Testis (tissue), 3 donors: Measurements from ENCODE around the gene AMMECR1. TPM values are rescaled to one million over a fixed set of nuclear protein-coding genes. Genes with fewer than 3 reads are reported as not detected.

Source experiments
- DNase-seq: peaks from one replicate; pipeline ENCODE4 v3.0.0-alpha.2; 2019
- H3K27ac ChIP-seq, 2 donors: fragments of 200-600 bp; sonication (generic); one replicate each; pipeline ENCODE4 v1.5.1; 2019
- H3K27me3 ChIP-seq: fragments of 200-600 bp; sonication (generic); one replicate; pipeline ENCODE4 v1.5.1; 2019
- H3K36me3 ChIP-seq: fragments of 200-600 bp; sonication (generic); one replicate; pipeline ENCODE4 v1.5.1; 2017; ENCODE audit warnings: low read depth; ENCODE audit errors: missing control alignments
- H3K4me1 ChIP-seq: fragments of 200-600 bp; sonication (generic); one replicate; pipeline ENCODE4 v1.5.1; 2019
- H3K4me3 ChIP-seq, 2 donors: fragments of 200-600 bp; sonication (generic); one replicate each; pipeline ENCODE4 v1.5.1; 2017 to 2019
- H3K9me3 ChIP-seq: fragments of 200-600 bp; sonication (generic); one replicate; pipeline ENCODE4 v1.5.1; 2017
- POLR2A ChIP-seq: fragments of 450-650 bp; IDR thresholded peaks from one replicate; pipeline ENCODE4 v1.6.1; 2017; ENCODE audit warnings: antibody characterized with exemption, mild to moderate bottlenecking, moderate library complexity
- WGBS, 2 donors: methylation state at CpG; one replicate each; pipeline ENCODE4 v1.1.5; 2018; 5-methylcytosine and 5-hydroxymethylcytosine counted together
- intact Hi-C: fragments of 100-400 bp; cut with DNase I; formaldehyde crosslinking; loops from one replicate; pipeline ENCODE4 v1.15.1; 2023; ENCODE audit warnings: low total_unique reads
- polyA plus RNA-seq: library from polyadenylated mRNA; stranded (reverse); fragments of 350-450 nt; fragmentation: Illumina TruSeq; extraction: RNeasy Lipid Tissue Mini Kit (QIAGEN cat#74804); gene quantifications from one replicate; pipeline ENCODE4 v1.2.3, GENCODE V29; 2014; ENCODE audit warnings: low read depth, low replicate concordance; ENCODE audit not compliant: insufficient read depth
- total RNA-seq, 2 donors: library from RNA; depleted of rRNA; stranded (reverse); fragments of >200 nt; gene quantifications; one replicate each; pipeline ENCODE4 v1.2.3, GENCODE V29; 2016
- TF ChIP-seq, protein P1 (sequence below), 3 experiments: fragments of 450-650 bp in 2 of 3; fragments of 200-600 bp in 1 of 3; sonication (generic) in 1 of 3; IDR thresholded peaks; one replicate each; pipeline ENCODE4 v1.5.1; 2016 to 2019; ENCODE audit warnings: antibody characterized with exemption in 3 of 3, mild to moderate bottlenecking in 2 of 3, moderate library complexity in 1 of 3

AMMECR1 gene
- total and polyA plus RNA-seq, 3 donors from 2014 or later, result 3.3 to 5.7 (median 5.4) TPM

DNA sequence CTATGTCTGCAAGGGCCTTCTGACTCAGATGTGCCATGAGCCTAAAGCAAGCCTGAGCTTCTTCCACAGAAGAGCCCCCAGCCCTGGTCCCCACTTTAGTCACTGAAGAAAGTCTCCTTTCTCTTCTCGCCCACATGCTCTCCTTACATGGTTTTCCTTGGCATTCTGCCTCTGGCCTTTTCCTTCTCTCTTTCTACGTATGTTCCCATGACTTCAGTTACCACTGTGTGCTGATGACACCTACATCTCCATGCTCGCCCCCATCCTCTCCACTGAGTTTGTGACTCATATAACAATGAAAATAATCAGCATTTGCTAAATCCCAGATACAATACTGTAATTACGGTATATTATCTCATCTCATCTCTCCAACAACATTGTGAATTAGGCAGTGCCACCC lies 149.3 kb downstream of the AMMECR1 start:
- no peaks in the 10 kb centered on the region for H3K9me3 ChIP-seq
- no peak for DNase-seq
- WGBS, 2 donors, result 65 to 75% methylated on average over 4 of the region's 4 CpGs
- no peaks in the 10 kb centered on the region for H3K36me3 ChIP-seq
- H3K27me3 ChIP-seq, result no peaks in the 10 kb centered on the region
- H3K27ac ChIP-seq, result no peak overlapping the region
- no peak for TF ChIP-seq POLR2A
- TF ChIP-seq, protein P1, sequence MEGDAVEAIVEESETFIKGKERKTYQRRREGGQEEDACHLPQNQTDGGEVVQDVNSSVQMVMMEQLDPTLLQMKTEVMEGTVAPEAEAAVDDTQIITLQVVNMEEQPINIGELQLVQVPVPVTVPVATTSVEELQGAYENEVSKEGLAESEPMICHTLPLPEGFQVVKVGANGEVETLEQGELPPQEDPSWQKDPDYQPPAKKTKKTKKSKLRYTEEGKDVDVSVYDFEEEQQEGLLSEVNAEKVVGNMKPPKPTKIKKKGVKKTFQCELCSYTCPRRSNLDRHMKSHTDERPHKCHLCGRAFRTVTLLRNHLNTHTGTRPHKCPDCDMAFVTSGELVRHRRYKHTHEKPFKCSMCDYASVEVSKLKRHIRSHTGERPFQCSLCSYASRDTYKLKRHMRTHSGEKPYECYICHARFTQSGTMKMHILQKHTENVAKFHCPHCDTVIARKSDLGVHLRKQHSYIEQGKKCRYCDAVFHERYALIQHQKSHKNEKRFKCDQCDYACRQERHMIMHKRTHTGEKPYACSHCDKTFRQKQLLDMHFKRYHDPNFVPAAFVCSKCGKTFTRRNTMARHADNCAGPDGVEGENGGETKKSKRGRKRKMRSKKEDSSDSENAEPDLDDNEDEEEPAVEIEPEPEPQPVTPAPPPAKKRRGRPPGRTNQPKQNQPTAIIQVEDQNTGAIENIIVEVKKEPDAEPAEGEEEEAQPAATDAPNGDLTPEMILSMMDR (IDR thresholded peaks at IDR 0.05), result no peak
- intact Hi-C loops, result no loop called here
- H3K4me3 ChIP-seq, result no peak overlapping the region
- H3K4me1 ChIP-seq, result no peaks in the 10 kb centered on the region

DNA sequence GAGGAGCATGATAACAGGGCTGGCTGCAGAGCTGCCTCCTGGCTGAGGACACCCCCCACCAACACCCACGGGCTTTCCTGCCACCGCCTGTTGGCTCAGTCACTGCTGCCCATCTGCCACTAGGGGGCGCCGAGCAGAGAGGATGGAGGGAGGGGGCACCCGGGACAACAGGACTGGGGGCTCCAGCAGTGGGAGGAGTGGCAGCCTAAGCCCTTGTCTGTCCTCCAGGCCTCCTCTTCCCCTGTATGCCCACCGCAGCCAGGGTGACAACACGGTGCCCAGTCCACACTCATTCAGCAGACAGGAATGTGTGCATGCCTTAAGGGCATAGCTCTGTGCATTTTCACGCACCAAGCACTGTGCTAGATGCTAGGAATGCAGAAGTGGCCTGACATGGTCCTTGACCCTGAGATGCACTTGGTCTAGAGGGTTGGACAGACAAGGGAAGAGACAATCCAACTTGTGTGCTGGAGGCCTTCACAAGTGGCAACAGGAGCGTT lies 149.9 kb downstream of the AMMECR1 start:
- no peaks in the 10 kb centered on the region for H3K9me3 ChIP-seq
- no peaks in the 10 kb centered on the region for H3K4me1 ChIP-seq
- H3K27ac ChIP-seq, result no peak overlapping the region
- 39 to 69% methylated on average over 3 to 8 of the region's 9 CpGs for WGBS, 2 donors
- no peak for TF ChIP-seq POLR2A
- TF ChIP-seq, protein P1 (IDR thresholded peaks at IDR 0.05), result peak; percentile 20 to 49 (median 43)
- intact Hi-C loops, result no loop called here
- no peaks in the 10 kb centered on the region for H3K27me3 ChIP-seq
- H3K36me3 ChIP-seq, result no peaks in the 10 kb centered on the region
- DNase-seq, result peak; percentile 29
- H3K4me3 ChIP-seq, result no peak overlapping the region

DNA sequence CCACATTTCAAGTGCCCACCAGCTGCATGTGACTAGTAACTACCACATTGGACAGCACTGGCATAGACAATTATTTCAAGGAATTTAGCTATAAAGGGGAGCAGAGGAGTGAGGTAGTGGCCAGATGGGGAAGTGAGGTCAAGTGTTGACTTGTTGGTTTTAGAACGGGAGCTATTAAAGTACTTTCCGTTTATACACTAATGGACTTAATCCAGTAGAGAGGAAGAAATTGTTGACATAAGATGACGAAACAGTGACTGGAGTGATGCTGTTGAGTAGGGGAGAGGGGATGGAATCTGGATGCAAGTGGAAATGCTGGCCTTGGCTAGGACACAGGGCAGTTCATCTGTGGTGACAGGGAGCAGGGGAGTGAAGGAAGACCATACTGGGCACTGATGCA lies 154.4 kb downstream of the AMMECR1 start:
- no peaks in the 10 kb centered on the region for H3K36me3 ChIP-seq
- intact Hi-C loops, result no loop called here
- no peaks in the 10 kb centered on the region for H3K4me1 ChIP-seq
- no peak overlapping the region for H3K27ac ChIP-seq
- no peaks in the 10 kb centered on the region for H3K9me3 ChIP-seq
- 81 to 83% methylated on average over 3 of the region's 3 CpGs for WGBS, 2 donors
- no peak for TF ChIP-seq POLR2A
- TF ChIP-seq, protein P1 (IDR thresholded peaks at IDR 0.05), result no peak
- H3K4me3 ChIP-seq, result no peak overlapping the region
- DNase-seq, result no peak
- no peaks in the 10 kb centered on the region for H3K27me3 ChIP-seq

DNA sequence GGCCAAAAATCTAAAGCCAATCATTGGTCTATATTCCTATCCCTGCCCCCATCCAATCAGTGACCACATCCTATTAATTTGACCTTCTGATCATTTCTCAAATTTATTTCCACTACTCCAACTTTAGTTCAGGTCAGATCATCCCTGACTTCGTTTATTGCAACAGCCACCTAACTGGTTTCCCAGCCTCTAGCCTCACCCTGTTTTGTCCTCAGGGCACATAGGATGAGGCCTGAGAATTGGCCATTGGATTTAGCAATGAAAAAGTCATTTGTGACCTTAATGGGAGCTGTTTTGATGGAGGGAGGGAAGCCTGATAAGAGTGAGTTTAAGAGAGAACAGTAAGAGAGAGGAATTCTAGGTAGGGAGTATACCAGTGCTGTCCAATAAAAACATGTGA lies 155.0 kb downstream of the AMMECR1 start:
- intact Hi-C loops, result no loop called here
- TF ChIP-seq, protein P1 (IDR thresholded peaks at IDR 0.05), result no peak
- no peak for TF ChIP-seq POLR2A
- H3K4me1 ChIP-seq, result no peaks in the 10 kb centered on the region
- no peaks in the 10 kb centered on the region for H3K9me3 ChIP-seq
- H3K27ac ChIP-seq, result no peak overlapping the region
- WGBS, 2 donors, result 78 to 88% methylated on average over 1 of the region's 1 CpG
- H3K4me3 ChIP-seq, result no peak overlapping the region
- H3K36me3 ChIP-seq, result no peaks in the 10 kb centered on the region
- no peaks in the 10 kb centered on the region for H3K27me3 ChIP-seq
- DNase-seq, result no peak

DNA sequence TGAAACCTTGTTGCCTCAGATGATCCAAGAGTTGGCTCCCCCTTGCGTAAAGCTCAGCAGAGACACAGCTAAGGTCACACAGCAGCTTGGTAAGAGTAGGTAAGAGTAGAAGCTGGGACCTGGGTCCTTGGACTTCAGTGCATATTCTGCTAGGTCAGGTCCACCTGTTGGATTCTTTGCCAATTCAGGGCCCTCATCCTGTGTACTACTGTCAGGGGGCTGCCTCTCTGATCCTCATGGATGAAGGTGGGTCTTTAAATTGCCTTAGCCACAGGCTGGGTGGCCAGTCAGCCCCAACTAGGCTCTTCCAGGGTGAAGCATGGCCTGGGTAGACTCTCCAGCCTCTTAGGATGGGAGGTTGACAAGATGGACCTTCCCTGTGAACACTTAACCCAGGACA lies 155.8 kb downstream of the AMMECR1 start:
- Histone ChIP-seq H3K36me3 (no peaks in the 10 kb centered on the region), H3K9me3 (no peaks in the 10 kb centered on the region), H3K4me1 (no peaks in the 10 kb centered on the region), H3K4me3 (no peak overlapping the region), H3K27me3 (no peaks in the 10 kb centered on the region), H3K27ac (no peak overlapping the region)
- WGBS, 2 donors, result 63% methylated on average over 1 of the region's 1 CpG; no CpG with 5 or more reads in 1 of the 2 donors
- TF ChIP-seq POLR2A, result no peak
- TF ChIP-seq, protein P1 (IDR thresholded peaks at IDR 0.05), result no peak
- intact Hi-C loops, result no loop called here
- peak; percentile 23 for DNase-seq
